Right cardiac atrium (tissue), 5 donors: ENCODE data around the gene AIF1L. TPM values are rescaled to one million over a fixed set of nuclear protein-coding genes. Genes with fewer than 3 reads are reported as not detected.

ENCODE experiments used
- ATAC-seq, 2 donors: fragments of 200-7000 bp; cut with Tn5 transposase; one replicate each; pipeline versions ENCODE4 v1.8.0 to v1.9.1; 2020; ENCODE audit warnings: moderate library complexity in 2 of 2, mild to moderate bottlenecking in 1 of 2
- DNase-seq, 3 donors: peaks; one replicate each; pipeline ENCODE4 v3.0.0-alpha.2; 2020
- H3K27ac ChIP-seq: one replicate; pipeline ENCODE4 v1.5.1; 2013; ENCODE audit warnings: mild to moderate bottlenecking, low read length, control low read depth, moderate library complexity
- H3K27me3 ChIP-seq: one replicate; pipeline ENCODE4 v1.6.1; 2013; ENCODE audit not compliant: control insufficient read depth, insufficient read depth
- H3K4me1 ChIP-seq: one replicate; pipeline ENCODE4 v1.6.1; 2013; ENCODE audit warnings: low read length; ENCODE audit not compliant: control insufficient read depth, insufficient read depth
- H3K4me3 ChIP-seq: one replicate; pipeline ENCODE4 v1.5.1; 2013; ENCODE audit warnings: low read length, control low read depth
- H3K9me3 ChIP-seq: one replicate; pipeline ENCODE4 v1.6.1; 2013; ENCODE audit warnings: low read length; ENCODE audit not compliant: control insufficient read depth
- WGBS: extraction: QIAGEN DNeasy Blood & Tissue Kit; methylation state at CpG from one replicate; pipeline ENCODE4 v1.1.7; 2013; 5-methylcytosine and 5-hydroxymethylcytosine counted together
- intact Hi-C, 4 donors: fragments of 100-400 bp; cut with DNase I; formaldehyde crosslinking; loops; one replicate each; pipeline versions ENCODE4 v1.11.0 to v1.14.0; 2022 to 2023
- polyA plus RNA-seq: library from polyadenylated mRNA; stranded (reverse); fragments of 200-250 nt; gene quantifications from one replicate; pipeline ENCODE4 v1.2.3, GENCODE V29; 2013
- total RNA-seq, 4 donors: library from RNA; stranded (reverse); fragmentation: NEBNext Ultra II Directional; extraction: Animal tissue kit (Norgen Biotek cat#: 25700); gene quantifications; one replicate each; pipeline ENCODE4 v1.2.1, GENCODE V29; 2021
- donor health status: healthy with polysubstance abuse.
- donor health status: DM: no; HTN: yes; CAD: no.
- donor health status: DM: no; HTN: no; CAD: no.
- donor health status: DM: no; HTN: yes; CAD: no; lungs with severe emphysema.
- donor health status: DM: yes; HTN: yes; CAD: no.

AIF1L gene
- total and polyA plus RNA-seq, 5 donors: 6.9 to 22.7 (median 15.7) TPM

DNA sequence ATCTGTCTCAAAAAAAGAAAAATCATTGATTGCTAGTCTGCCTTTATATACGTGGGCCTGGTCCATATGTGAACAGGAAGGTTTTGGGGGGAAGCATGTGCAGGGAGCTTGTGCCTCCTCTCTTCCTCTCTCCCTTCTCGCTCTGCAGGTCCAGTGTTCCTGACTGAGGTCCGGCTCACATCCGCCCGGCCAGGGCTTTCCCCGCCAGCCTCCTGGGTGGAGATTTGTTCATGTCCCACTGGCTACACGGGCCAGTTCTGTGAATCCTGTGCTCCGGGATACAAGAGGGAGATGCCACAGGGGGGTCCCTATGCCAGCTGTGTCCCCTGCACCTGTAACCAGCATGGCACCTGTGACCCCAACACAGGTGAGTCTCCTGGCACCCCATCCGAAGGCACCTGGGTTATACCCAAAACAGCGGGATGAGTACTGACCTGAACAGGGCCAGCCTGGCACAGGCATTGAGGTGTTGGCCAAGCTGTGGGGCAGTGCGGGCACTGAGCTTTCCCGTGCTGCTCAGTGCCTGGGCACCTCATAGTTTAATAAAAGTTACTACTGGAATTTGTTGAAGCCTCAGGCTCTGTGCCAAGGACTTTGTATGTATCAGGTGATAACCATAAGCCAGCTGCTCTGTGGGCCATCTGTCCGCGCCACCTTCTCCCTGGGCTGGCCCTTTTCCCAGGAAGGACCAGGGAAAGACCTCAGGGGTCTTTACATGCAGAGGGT, 39.4 kb upstream of the AIF1L start:
- no peaks in the 10 kb centered on the region for H3K9me3 ChIP-seq
- intact Hi-C loops: loop anchor here in 1 of 4 donors (5.0 kb wide), 1 partner anchor 280 kb away; no protein-coding TSS in a partner anchor
- H3K4me1 ChIP-seq: no peaks in the 10 kb centered on the region
- H3K27ac ChIP-seq: no peak overlapping the region
- no peaks in the 10 kb centered on the region for H3K27me3 ChIP-seq
- H3K4me3 ChIP-seq: no peak overlapping the region
- DNase-seq (no peak), ATAC-seq (peak in 1 of 2 donors; percentile 19)
- 80% methylated on average over 14 of the region's 14 CpGs for WGBS

DNA sequence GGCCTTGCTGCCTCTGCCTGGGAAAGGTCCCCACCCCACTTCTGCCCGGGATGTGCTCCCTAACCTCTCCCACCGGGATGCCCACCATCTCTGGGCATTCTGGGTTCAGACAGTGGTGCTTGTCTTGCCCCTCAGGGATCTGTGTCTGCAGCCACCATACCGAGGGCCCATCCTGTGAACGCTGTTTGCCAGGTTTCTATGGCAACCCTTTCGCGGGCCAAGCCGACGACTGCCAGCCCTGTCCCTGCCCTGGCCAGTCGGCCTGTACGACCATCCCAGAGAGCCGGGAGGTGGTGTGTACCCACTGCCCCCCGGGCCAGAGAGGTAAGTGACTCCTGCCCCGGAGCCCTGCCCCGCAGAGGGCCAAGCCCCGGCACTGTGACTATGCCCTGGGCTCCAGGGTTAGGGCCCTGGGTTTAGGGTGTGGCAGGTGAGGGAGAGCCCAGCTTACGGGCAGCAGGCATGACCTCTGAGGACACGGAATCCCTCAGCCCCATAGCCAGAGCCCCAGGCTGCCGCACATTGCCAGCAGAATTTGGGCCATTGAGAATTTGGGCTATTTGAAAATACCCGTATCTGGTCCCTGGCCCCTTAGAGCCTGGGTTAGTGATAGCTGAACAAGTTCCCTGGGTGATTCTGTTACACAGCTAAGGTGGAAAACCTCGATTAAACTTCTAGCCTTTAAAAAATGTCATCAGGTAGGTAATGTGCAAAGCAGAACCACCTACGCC, 35.3 kb upstream of the AIF1L start:
- DNase-seq: no peak
- H3K27ac ChIP-seq: no peak overlapping the region
- no peaks in the 10 kb centered on the region for H3K27me3 ChIP-seq
- H3K9me3 ChIP-seq: no peaks in the 10 kb centered on the region
- no peak for ATAC-seq
- intact Hi-C loops: loop anchor here in 1 of 4 donors (5.0 kb wide), 1 partner anchor 276 kb away; no protein-coding TSS in a partner anchor
- no peak overlapping the region for H3K4me3 ChIP-seq
- 73% methylated on average over 21 of the region's 21 CpGs for WGBS
- no peaks in the 10 kb centered on the region for H3K4me1 ChIP-seq

DNA sequence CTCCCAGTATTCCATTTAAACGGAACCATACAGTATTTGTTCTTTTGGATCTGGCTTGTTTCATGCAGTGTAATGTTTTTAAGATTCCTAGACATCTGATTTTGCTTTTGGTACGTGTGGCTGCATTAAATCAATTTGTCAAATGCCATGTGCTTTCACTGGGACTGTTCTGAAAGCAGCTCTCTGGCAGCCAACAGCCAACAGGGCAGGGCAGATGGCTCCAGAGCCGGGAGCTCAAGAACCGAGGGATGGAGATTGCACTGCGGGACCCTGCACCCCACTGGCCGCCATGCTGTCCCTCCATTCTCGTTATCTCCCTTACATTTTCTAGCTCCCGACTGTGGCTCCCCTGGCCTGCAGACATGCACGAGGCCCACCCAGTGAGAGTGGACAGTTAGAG, 33.4 kb upstream of the AIF1L start:
- Histone ChIP-seq H3K9me3 (no peaks in the 10 kb centered on the region), H3K27me3 (no peaks in the 10 kb centered on the region), H3K4me1 (no peaks in the 10 kb centered on the region), H3K4me3 (no peak overlapping the region), H3K27ac (no peak overlapping the region)
- intact Hi-C loops: loop anchor here in 1 of 4 donors (5.0 kb wide), 1 partner anchor 274 kb away; no protein-coding TSS in a partner anchor
- ATAC-seq (no peak), DNase-seq (no peak)
- 74% methylated on average over 9 of the region's 9 CpGs for WGBS

DNA sequence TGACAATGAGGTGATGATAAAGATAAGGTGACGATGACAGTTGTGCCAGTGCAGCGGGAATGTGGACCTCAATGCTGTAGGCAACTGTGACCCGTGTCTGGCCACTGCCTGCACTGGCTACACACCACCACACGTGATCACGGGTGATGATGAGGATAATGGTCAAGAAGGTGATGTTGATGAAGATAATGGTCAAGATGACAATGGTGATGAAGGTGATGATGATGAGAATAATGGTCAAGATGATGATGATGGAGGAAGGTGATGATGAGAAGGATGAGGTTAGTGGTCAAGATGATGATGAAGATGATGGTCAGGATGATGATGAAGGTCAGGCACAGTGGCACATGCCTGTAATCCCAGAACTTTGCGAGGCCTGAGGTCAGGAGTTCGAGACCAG, 30.7 kb upstream of the AIF1L start:
- 94% methylated on average over 7 of the region's 7 CpGs for WGBS
- intact Hi-C loops: no loop called here
- H3K4me1 ChIP-seq: peaks cover 3% of the 10 kb centered on the region
- no peaks in the 10 kb centered on the region for H3K27me3 ChIP-seq
- DNase-seq (no peak), ATAC-seq (no peak)
- H3K4me3 ChIP-seq: no peak overlapping the region
- H3K9me3 ChIP-seq: no peaks in the 10 kb centered on the region
- no peak overlapping the region for H3K27ac ChIP-seq

DNA sequence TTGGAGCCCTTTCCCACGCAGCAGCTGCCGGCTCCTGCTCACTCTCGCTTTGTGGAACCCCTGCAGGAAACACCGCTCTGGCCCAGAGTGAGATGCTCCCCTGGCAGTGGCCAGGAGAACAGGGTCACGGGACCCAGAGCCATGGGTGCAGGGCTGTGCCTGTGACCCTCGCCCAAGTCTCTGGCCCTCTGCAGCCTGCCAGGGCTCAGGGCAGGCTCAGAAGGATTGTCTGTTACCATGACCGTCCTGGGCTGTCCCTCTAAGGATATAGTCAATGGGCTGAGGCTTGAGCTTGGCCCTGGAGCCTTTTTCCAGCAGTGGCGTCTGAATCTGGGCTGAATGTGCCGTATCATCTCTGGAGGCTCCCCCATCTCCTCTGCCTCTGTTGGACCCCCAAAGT, 28.7 kb upstream of the AIF1L start:
- Histone ChIP-seq H3K9me3 (no peaks in the 10 kb centered on the region), H3K27ac (no peak overlapping the region), H3K4me3 (no peak overlapping the region), H3K4me1 (peaks cover 3% of the 10 kb centered on the region), H3K27me3 (no peaks in the 10 kb centered on the region)
- no peak for DNase-seq
- no peak for ATAC-seq
- intact Hi-C loops: no loop called here
- WGBS: 64% methylated on average over 9 of the region's 9 CpGs

DNA sequence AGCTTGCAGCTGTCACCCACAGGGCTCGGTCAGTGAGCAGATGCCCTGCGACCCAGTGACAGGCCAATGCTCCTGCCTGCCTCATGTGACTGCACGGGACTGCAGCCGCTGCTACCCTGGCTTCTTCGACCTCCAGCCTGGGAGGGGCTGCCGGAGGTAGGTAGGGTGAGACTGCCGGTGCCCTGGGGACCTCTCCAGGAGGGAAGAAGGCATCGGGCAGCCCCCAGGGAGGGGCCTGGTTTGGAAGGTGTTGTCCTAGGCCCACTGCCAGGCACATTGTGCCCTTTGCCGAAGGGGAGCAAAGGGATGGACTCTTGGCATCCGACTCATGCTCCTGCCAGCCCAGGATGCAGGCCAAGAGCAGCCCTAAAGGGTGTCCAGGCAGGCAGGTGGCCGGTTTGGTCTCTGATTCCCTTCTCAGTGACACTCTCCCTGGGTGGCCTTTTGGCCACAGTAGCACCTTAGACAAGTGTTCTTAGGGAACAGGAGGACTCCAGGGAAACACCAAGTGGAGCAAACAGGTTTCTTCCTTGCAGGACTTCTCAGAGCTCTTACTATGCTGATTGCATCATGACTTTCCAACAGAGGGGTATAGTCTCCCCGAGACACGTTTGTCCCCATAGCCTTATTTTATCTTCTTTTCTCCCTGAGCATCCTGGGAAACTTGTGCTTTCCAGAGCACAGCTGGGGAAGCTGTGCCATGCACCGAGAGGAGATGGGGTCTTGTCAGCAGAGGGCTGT, 28.1 kb upstream of the AIF1L start:
- ATAC-seq: peak; percentile 58 to 62
- DNase-seq: peak in 1 of 3 donors; percentile 64
- peaks cover 3% of the 10 kb centered on the region for H3K4me1 ChIP-seq
- 53% methylated on average over 14 of the region's 14 CpGs for WGBS
- H3K9me3 ChIP-seq: no peaks in the 10 kb centered on the region
- no peak overlapping the region for H3K27ac ChIP-seq
- intact Hi-C loops: no loop called here
- H3K4me3 ChIP-seq: no peak overlapping the region
- no peaks in the 10 kb centered on the region for H3K27me3 ChIP-seq

DNA sequence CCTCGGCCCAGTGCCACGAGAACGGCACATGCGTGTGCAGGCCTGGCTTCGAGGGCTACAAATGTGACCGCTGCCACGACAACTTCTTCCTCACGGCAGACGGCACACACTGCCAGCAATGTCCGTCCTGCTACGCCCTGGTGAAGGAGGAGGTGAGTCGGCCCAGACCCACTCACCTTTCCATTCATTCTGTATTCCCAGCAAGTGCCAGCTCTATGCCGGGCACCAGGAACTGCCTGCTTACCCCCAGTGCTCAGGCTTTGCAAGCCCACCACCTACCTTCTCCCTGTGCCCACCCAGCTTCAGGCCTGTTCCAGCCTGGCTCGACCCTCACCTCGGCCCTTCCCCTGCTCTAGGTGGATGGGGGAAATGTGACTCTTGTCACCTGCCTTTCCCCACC, 26.6 kb upstream of the AIF1L start:
- Histone ChIP-seq H3K4me3 (no peak overlapping the region), H3K4me1 (peaks cover 3% of the 10 kb centered on the region), H3K9me3 (no peaks in the 10 kb centered on the region), H3K27me3 (no peaks in the 10 kb centered on the region), H3K27ac (no peak overlapping the region)
- no peak for DNase-seq
- WGBS: 93% methylated on average over 15 of the region's 15 CpGs
- intact Hi-C loops: no loop called here
- no peak for ATAC-seq

DNA sequence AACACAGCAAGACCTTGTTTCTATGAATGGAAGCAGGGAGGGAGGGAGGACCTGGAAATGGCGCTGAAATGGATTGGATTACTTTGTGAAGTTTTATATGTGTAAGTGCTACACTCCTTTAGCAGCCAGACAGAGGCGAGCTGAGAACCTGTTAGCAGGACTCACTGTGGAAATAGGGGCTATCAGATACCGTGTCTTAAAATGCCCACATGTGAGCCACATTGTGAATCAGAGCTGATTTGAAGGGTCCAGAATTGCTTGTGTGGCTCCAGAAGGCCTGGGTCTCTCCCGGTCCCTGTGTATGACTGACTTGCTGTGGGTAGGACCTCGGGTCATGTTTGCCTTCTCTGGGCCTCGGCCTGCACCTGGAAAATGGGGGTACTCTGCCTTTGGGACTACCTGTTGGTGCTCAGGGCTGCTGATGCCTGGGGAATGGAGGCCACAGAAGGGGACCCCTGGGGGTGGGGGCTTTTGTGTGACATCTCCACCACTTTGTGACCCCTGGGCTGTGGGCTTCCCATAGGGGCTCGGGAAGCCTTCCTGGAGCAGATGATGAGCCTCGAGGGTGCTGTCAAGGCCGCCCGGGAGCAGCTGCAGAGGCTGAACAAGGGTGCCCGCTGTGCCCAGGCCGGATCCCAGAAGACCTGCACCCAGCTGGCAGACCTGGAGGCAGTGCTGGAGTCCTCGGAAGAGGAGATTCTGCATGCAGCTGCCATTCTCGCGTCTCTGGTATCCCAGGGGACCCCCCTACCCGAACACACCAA, 24.0 kb upstream of the AIF1L start:
- H3K9me3 ChIP-seq: no peaks in the 10 kb centered on the region
- intact Hi-C loops: no loop called here
- H3K27ac ChIP-seq: no peak overlapping the region
- 89% methylated on average over 16 of the region's 16 CpGs for WGBS
- no peak for DNase-seq
- H3K27me3 ChIP-seq: no peaks in the 10 kb centered on the region
- ATAC-seq: no peak
- H3K4me1 ChIP-seq: peaks cover 3% of the 10 kb centered on the region
- no peak overlapping the region for H3K4me3 ChIP-seq

DNA sequence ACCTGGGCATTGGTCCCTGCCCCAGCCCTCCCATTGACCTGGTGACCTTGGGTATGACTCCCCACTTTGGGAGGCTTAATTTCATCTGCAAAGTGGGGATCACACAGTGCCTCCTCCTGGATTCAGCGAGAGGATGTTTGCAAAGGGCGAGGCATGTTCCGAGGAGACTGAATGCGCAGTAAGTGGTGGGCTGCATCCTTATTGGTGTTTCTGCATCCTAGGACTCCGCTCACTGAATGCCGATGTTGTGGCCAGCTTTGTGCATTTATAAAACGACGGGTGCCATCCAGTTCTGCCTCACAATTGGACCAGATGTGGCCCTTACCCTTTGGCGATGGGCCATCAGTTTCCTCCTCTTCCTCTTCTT, 23.5 kb upstream of the AIF1L start:
- no peaks in the 10 kb centered on the region for H3K27me3 ChIP-seq
- no peaks in the 10 kb centered on the region for H3K9me3 ChIP-seq
- no peak overlapping the region for H3K27ac ChIP-seq
- peaks cover 3% of the 10 kb centered on the region for H3K4me1 ChIP-seq
- intact Hi-C loops: no loop called here
- H3K4me3 ChIP-seq: no peak overlapping the region
- WGBS: 87% methylated on average over 9 of the region's 9 CpGs
- no peak for DNase-seq
- ATAC-seq: no peak

DNA sequence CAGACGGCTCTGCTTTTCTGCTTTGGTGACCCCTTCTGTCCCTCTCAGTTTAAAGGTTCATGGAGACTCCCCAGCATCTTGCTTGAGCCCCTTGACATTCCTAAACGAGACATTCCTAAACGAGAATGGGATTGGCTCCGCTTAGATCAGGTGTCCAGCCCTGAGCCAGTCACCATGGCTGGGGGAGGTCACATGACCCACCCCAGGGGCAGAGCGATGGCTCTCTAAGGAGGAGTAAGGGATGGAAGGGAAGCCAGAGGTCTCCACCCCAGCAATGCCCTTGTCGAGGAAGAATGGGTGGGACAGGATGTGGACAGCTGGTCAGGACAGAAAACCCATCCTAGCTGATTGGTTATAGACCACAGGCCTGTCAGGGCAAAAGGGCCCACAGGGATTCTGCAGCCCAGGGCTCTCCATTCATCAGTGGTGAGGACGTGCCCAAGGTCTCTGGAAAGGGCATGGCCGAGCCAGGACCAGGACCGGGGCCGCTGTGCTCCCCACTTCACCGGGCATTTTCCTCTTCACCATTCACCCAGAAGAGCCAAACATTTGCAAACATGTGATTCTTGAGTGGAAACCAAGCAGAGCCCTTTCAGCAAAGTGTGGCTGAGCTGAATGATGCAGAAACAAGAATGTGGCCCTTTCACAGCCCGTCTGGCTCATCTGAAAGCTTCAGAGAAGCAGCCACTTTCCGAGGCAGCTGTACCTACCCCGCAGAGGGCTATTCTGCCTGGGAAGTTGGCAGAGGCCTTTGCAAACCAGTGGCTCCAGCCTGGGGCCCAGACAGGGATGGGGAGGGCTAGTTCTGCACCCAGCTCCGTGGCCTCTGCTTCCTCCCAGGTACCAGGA, 19.8 kb upstream of the AIF1L start:
- Histone ChIP-seq H3K27me3 (no peaks in the 10 kb centered on the region), H3K27ac (no peak overlapping the region), H3K9me3 (no peaks in the 10 kb centered on the region), H3K4me1 (no peaks in the 10 kb centered on the region), H3K4me3 (no peak overlapping the region)
- no peak for DNase-seq
- no peak for ATAC-seq
- intact Hi-C loops: no loop called here
- WGBS: 80% methylated on average over 15 of the region's 15 CpGs
